ENCODE data around the gene APOBEC2.
"Not testable (repeated sequence)": the region's sequence is repeated elsewhere in the genome, so short reads cannot be mapped to it uniquely, and the experiment has no call there.

APOBEC2 gene

GRCh38 chr6:41053041-41053440 lies at the start of gene APOBEC2:
TSS of gene APOBEC2 (plus strand) at chr6:41053202. CDS start at chr6:41053348, 146 bp downstream.
- DNase-seq: no peak

- not testable (repeated sequence) for DNase-seq
Observed at GRCh38 chr6:41006217-41006616, 46.8 kb upstream of the APOBEC2 start.

GRCh38 chr6:41006980-41007379 lies 46.0 kb upstream of the APOBEC2 start:
- DNase-seq: not testable (repeated sequence)

- no peak for DNase-seq
Observed at GRCh38 chr6:41008011-41008410, 45.0 kb upstream of the APOBEC2 start.

- DNase-seq: no peak
Observed at GRCh38 chr6:41009669-41010068, 43.3 kb upstream of the APOBEC2 start.

GRCh38 chr6:41011673-41012072 lies 41.3 kb upstream of the APOBEC2 start:
- DNase-seq: no peak

- no peak for DNase-seq
Observed at GRCh38 chr6:41013466-41014153, 39.4 kb upstream of the APOBEC2 start.

GRCh38 chr6:41014780-41015179 lies 38.2 kb upstream of the APOBEC2 start:
- DNase-seq: no peak

- not testable (repeated sequence) for DNase-seq
Observed at GRCh38 chr6:41015860-41016259, 37.1 kb upstream of the APOBEC2 start.

GRCh38 chr6:41017663-41018062 lies 35.3 kb upstream of the APOBEC2 start:
- no peak for DNase-seq

GRCh38 chr6:41021832-41022231 lies 31.2 kb upstream of the APOBEC2 start:
- DNase-seq: no peak

- no peak for DNase-seq
Observed at GRCh38 chr6:41022294-41022693, 30.7 kb upstream of the APOBEC2 start.

GRCh38 chr6:41023114-41023513 lies 29.9 kb upstream of the APOBEC2 start:
- no peak for DNase-seq

- DNase-seq: no peak
Observed at GRCh38 chr6:41025966-41026530, 27.0 kb upstream of the APOBEC2 start.

- DNase-seq: no peak
Observed at GRCh38 chr6:41027241-41027640, 25.8 kb upstream of the APOBEC2 start.

- DNase-seq: peak; percentile 87
Observed at GRCh38 chr6:41027799-41028560, 25.0 kb upstream of the APOBEC2 start.

- DNase-seq: no peak
Observed at GRCh38 chr6:41028561-41029412, 24.2 kb upstream of the APOBEC2 start.

- no peak for DNase-seq
Observed at GRCh38 chr6:41032830-41033229, 20.2 kb upstream of the APOBEC2 start.

GRCh38 chr6:41033776-41034175 lies 19.2 kb upstream of the APOBEC2 start:
- no peak for DNase-seq

GRCh38 chr6:41036186-41036585 lies 16.8 kb upstream of the APOBEC2 start:
- no peak for DNase-seq

- no peak for DNase-seq
Observed at GRCh38 chr6:41036601-41037000, 16.4 kb upstream of the APOBEC2 start.

GRCh38 chr6:41037107-41037900 lies 15.7 kb upstream of the APOBEC2 start:
- DNase-seq: no peak

All from 8988T (cell line).